Colon (tissue), 2 donors: ENCODE measurements around the gene ITGA1.
"Not testable (repeated sequence)": the region's sequence is repeated elsewhere in the genome, so short reads cannot be mapped to it uniquely, and the experiment has no call there.

Experiments
- FAIRE-seq: peaks from 2 replicates; lab custom pipeline; 2012; peaks lifted over from hg19 to GRCh38; lab: Jason Lieb, UNC
- donor health status: control.
- donor health status: control.

The ITGA1 gene

GRCh38 chr5:52802272-52802973, 14.7 kb downstream of the ITGA1 start:
- no peak for FAIRE-seq

DNA sequence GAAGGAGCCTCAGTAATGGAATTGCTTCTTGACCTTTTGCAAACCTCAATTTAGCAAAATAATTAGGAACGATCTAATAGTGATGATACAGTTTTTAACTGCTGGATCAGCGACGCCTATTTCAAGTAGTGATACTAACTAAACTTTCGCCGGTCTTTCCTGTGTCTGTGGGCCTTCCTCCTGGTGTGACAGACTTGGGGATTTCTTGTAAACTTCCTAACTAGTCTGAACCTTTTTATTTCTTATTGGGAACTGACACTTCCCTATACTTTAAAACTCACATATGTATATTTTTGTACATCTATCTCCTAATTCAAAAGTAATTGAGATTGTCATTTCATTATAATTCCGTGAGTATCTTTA, 15.2 kb downstream of the ITGA1 start:
- FAIRE-seq = no peak

- no peak for FAIRE-seq
Measured at GRCh38 chr5:52804387-52804791, 16.7 kb downstream of the ITGA1 start.

- no peak for FAIRE-seq
Measured at GRCh38 chr5:52804981-52805380, 17.3 kb downstream of the ITGA1 start.

- no peak for FAIRE-seq
Measured at GRCh38 chr5:52805615-52806014, 17.9 kb downstream of the ITGA1 start.

DNA sequence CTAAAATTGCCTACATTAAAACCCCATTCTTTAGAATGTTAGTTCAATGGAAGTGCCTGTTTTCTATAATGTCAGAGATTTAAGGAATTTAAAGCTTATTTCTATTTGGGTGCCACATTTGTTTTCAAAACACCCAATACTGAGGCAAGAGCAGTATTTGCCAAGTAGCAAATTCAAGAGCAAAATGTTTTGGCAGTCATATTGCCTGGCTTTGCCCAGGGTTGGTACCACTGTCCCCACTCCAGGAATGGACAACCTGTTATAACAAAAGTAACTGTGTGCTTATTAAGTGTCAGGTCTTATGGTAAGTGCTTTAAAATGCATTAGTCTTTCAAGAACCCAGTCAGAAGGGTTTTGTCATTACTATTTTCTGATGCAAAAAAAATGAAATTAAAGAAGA, 19.3 kb downstream of the ITGA1 start:
- no peak for FAIRE-seq

- no peak for FAIRE-seq
Measured at GRCh38 chr5:52807723-52808122, 20.0 kb downstream of the ITGA1 start.

GRCh38 chr5:52808316-52808901, 20.7 kb downstream of the ITGA1 start:
- FAIRE-seq = no peak

- no peak for FAIRE-seq
Measured at GRCh38 chr5:52809884-52810283, 22.2 kb downstream of the ITGA1 start.

- no peak for FAIRE-seq
Measured at GRCh38 chr5:52810426-52810825, 22.7 kb downstream of the ITGA1 start.

- FAIRE-seq = no peak
Measured at GRCh38 chr5:52811067-52811749, 23.5 kb downstream of the ITGA1 start.

DNA sequence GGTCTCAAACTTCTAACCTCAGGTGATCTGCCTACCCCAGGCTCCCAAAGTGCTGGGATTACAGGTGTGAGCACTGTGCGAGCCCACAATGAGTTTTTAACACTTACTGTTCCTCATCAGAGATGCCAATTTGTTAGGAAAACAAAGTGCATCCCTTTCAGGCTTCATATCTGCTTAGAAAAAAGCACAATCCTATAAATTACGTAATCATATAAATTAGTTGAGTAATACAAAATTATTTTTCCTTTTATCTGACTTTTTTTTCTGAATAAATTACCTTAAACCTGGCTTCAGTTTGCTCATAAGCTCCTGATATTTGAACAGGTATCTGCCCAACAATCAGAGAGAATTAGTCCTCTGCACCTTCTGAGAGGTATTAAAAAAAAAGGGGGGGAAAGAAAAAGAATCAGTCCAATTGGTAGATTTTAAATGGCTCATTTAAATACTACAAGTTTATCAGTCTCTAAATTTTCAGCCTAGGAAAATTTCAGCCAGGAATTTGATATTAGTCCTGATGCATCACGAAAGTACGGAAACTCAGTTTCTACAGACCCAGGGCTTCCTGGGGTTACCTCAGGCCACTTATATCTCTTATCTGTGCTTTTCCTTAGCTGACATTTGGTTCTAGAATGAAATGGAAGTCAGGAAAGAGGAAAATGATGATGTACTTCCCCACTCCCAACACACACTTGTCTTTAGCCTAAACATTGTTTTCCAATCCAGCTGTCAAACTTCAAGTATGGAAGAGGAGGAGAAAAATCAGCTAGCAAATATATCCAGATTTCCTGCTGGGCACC, 26.8 kb downstream of the ITGA1 start:
- FAIRE-seq = no peak

- no peak for FAIRE-seq
Measured at GRCh38 chr5:52817818-52818217, 30.1 kb downstream of the ITGA1 start.

DNA sequence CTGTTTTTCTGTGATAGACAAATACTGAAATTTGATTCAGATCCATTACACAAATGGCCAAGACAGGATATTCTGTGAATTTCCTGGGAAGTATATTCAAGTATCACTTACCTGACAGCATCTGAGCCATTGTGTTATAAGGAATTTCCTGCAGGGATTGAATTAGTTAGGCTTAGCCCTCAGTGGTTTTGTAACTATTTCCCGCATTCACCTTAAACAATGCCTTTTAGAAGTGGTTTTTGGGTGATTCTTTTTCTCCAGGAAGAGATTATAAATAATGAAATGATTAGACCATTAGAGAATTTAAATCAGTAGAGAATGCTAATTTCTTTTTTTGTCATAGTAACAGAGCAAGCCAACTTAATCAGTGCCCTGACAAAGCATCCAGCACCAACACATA, 30.6 kb downstream of the ITGA1 start:
- FAIRE-seq = no peak

GRCh38 chr5:52818807-52819206, 31.1 kb downstream of the ITGA1 start:
- not testable (repeated sequence) for FAIRE-seq

DNA sequence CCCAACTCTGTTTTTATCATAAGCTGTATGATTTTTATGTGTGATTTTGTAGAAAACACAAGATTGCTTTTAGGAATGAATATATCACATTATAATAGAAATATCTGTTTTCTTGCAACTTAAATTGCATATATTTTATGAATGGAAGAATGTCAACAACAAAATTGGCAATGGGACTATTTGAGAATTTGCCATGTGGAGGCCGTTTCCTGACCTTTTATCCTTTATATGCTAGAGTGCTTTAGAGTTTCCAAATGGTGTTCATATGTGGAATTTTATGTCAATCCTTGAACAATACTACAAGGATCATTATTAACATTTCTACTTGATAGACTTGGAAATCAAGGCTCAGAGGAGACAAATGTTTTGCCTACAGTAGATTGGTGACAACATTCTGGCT, 34.2 kb downstream of the ITGA1 start:
- no peak for FAIRE-seq

- FAIRE-seq = no peak
Measured at GRCh38 chr5:52822437-52822836, 34.7 kb downstream of the ITGA1 start.

- FAIRE-seq = no peak
Measured at GRCh38 chr5:52824827-52825226, 37.1 kb downstream of the ITGA1 start.

DNA sequence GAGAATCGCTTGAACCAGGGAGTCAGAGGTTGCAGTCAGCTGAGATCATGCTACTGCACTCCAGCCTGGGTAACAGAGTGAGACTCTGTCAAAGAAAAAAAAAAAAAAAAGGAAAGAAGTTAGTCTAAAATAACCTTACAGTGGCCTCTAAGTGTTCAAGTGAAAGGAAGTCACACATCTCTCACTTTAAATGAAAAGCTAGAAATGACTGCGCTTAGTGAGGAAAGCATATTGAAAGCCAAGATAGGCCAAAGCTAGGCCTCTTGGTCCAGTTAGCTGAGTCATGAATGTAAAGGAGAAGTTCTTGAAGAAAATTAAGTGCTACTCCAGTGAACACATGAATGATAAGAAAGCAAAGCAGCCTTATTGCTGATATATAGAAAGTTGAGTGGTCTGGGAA, 38.1 kb downstream of the ITGA1 start:
- no peak for FAIRE-seq

GRCh38 chr5:52827815-52828214, 40.1 kb downstream of the ITGA1 start:
- no peak for FAIRE-seq

DNA sequence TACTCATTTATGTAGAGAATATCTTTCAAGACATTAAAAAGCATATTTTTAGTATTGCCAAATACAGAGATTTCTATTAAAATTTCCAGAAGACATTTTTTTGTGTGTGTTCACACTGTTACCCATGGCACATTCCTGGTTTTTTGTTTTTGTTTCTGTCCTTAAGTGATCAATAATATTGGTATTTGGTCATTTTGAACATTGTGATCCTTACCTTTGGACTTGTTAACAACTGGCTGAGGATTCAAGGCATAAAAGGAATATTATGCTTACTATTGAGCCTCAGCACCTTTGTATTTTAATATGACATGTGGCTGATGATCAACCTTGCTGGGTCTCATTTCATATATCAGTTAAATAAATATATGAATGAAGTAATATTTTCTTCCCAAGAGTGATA, 41.9 kb downstream of the ITGA1 start:
- no peak for FAIRE-seq

DNA sequence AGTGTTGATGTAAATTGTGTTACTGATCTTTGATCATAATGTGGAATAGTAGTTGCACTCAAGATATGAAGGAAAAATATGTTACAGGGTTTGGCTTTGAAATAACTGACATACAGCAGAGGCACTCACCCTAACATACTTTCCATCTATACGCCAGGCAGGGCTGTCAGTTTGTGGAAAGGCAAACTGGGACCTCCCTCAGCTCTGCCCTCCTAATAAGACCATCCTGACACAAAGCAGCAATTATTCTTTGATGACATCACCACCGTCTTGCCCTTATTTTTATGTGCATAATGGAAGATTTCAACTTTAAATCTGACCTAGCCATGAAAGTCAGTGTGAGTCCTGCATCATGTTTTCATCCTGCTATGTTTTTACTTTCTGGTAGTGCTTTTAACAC, 42.9 kb downstream of the ITGA1 start:
- no peak for FAIRE-seq
